Measurements from ENCODE around the gene KCNIP4.

The KCNIP4 gene

DNA sequence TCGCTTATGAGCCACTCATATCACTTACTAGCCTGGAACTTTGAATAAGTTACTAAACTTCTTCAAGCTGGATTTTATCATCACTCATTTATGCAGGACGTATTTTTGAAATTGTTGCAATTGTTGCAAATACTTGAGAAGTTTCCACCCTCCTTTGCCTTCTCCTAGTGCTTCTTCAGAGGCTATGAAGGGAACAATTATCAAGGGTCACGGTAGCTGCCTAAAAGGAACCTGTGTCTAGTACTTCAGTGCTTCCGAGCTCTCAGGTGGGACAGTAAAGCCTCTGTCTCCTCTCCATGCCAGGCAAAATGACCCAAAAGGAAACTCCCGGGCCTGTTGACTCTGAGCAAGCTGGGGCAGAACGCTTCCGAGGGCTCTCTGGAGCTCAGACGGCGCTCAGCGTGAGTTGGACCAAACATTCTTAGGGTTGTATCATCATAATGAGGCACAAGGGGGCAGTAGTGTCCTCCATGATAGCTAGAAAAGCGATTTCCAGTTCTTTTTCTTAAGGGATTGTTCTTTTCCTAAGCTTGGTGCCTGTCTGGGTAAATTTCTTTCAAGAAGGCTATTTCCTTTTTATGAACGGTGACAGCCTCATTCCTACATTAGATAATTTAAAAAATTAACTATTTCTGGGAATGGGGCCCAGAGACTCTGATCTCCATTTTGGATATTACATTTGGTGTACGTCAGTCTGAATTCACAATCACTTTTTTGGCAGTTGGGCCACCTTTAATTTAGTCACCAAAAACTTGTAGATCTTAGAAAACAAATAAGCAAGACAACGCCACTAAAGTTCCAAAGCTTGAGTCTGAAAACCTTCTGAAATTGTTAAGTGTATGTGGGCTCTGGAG is 1175.2 kb downstream of the KCNIP4 start:
- no peak overlapping the region for H3K4me3 ChIP-seq (ENCODE audit: low read length, poor library complexity, severe bottlenecking)
- H3K4me2 ChIP-seq (ENCODE audit: low read depth, low read length, poor library complexity, severe bottlenecking), result no peak overlapping the region
- peak overlapping the region; percentile 72; the same call in 1 of the 2 replicates for H2AFZ ChIP-seq (ENCODE audit: low read length)

GRCh38 chr4:20764366-20764992 is 1184.1 kb downstream of the KCNIP4 start:
- Histone ChIP-seq H3K4me2 (ENCODE audit: low read depth, low read length, poor library complexity, severe bottlenecking) (no peak overlapping the region), H3K9ac (ENCODE audit: low read depth, low read length, poor library complexity, severe bottlenecking) (no peak overlapping the region), H3K27me3 (ENCODE audit: insufficient read depth, low read length, poor library complexity, severe bottlenecking) (no peaks in the 10 kb centered on the region), H3K9me3 (ENCODE audit: insufficient read depth, low read depth, low read length) (no peaks in the 10 kb centered on the region), H3K4me3 (ENCODE audit: low read length, poor library complexity, severe bottlenecking) (no peak overlapping the region), H3K79me2 (ENCODE audit: insufficient read depth, low read length) (no peaks in the 10 kb centered on the region), H3F3A (ENCODE audit: low read depth) (no peaks in the 10 kb centered on the region), H2AFZ (ENCODE audit: low read length) (no peak overlapping the region), H3K4me1 (ENCODE audit: insufficient read depth, low read length, poor library complexity, severe bottlenecking) (no peaks in the 10 kb centered on the region), H3K9me2 (replicated peaks; ENCODE audit: low read depth, low read length) (no peaks in the 10 kb centered on the region), H3K36me3 (ENCODE audit: insufficient read depth, low read length) (no peaks in the 10 kb centered on the region), H4K20me1 (ENCODE audit: insufficient read depth, low read length, poor library complexity, severe bottlenecking) (no peaks in the 10 kb centered on the region)
- no peak for TF ChIP-seq CTCF (conservative IDR thresholded peaks at IDR 0.05; ENCODE audit: low read length)
- TF ChIP-seq EZH2phosphoT487 (IDR thresholded peaks at IDR 0.05; ENCODE audit: borderline replicate concordance), result no peak

More for the DNA sequence above, 1175.2 kb downstream of the KCNIP4 start:
- Histone ChIP-seq H3K9me2 (replicated peaks; ENCODE audit: low read depth, low read length) (no peaks in the 10 kb centered on the region), H3K4me1 (ENCODE audit: insufficient read depth, low read length, poor library complexity, severe bottlenecking) (no peaks in the 10 kb centered on the region), H3K9ac (ENCODE audit: low read depth, low read length, poor library complexity, severe bottlenecking) (no peak overlapping the region), H3K79me2 (ENCODE audit: insufficient read depth, low read length) (no peaks in the 10 kb centered on the region), H4K20me1 (ENCODE audit: insufficient read depth, low read length, poor library complexity, severe bottlenecking) (no peaks in the 10 kb centered on the region), H3F3A (ENCODE audit: low read depth) (no peaks in the 10 kb centered on the region), H3K36me3 (ENCODE audit: insufficient read depth, low read length) (no peaks in the 10 kb centered on the region), H3K9me3 (ENCODE audit: insufficient read depth, low read depth, low read length) (no peaks in the 10 kb centered on the region), H3K27me3 (ENCODE audit: insufficient read depth, low read length, poor library complexity, severe bottlenecking) (no peaks in the 10 kb centered on the region)
- TF ChIP-seq CTCF (conservative IDR thresholded peaks at IDR 0.05; ENCODE audit: low read length), result peak; percentile 76
- no peak for TF ChIP-seq EZH2phosphoT487 (IDR thresholded peaks at IDR 0.05; ENCODE audit: borderline replicate concordance)

DNA sequence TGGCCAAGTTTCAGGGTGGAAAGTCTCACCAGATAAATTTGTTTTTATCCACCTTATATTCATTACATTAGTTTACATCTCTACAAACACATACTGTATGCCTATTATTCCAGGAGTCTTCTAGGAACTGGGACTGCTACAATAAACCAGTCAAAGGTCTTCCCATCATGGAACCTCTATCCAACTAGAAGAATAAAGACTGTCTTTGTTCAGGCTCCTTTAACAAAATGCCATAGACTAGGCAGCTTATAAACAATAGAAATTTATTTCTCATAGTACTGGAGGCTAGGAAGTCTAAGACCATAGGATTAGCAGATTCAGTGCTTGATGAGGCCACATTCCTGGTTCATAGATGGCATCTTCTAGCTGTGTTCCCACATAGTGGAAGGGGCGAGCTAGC is 1186.7 kb downstream of the KCNIP4 start:
- H4K20me1 ChIP-seq (ENCODE audit: insufficient read depth, low read length, poor library complexity, severe bottlenecking), result no peaks in the 10 kb centered on the region
- no peaks in the 10 kb centered on the region for H3K27me3 ChIP-seq (ENCODE audit: insufficient read depth, low read length, poor library complexity, severe bottlenecking)
- no peaks in the 10 kb centered on the region for H3F3A ChIP-seq (ENCODE audit: low read depth)
- H3K9ac ChIP-seq (ENCODE audit: low read depth, low read length, poor library complexity, severe bottlenecking), result no peak overlapping the region
- no peaks in the 10 kb centered on the region for H3K9me3 ChIP-seq (ENCODE audit: insufficient read depth, low read depth, low read length)
- H3K36me3 ChIP-seq (ENCODE audit: insufficient read depth, low read length), result no peaks in the 10 kb centered on the region
- H3K4me2 ChIP-seq (ENCODE audit: low read depth, low read length, poor library complexity, severe bottlenecking), result no peak overlapping the region
- no peaks in the 10 kb centered on the region for H3K9me2 ChIP-seq (replicated peaks; ENCODE audit: low read depth, low read length)
- H3K4me1 ChIP-seq (ENCODE audit: insufficient read depth, low read length, poor library complexity, severe bottlenecking), result no peaks in the 10 kb centered on the region
- no peaks in the 10 kb centered on the region for H3K79me2 ChIP-seq (ENCODE audit: insufficient read depth, low read length)
- TF ChIP-seq EZH2phosphoT487 (IDR thresholded peaks at IDR 0.05; ENCODE audit: borderline replicate concordance) (no peak), CTCF (conservative IDR thresholded peaks at IDR 0.05; ENCODE audit: low read length) (no peak)
- no peak overlapping the region for H3K4me3 ChIP-seq (ENCODE audit: low read length, poor library complexity, severe bottlenecking)
- no peak overlapping the region for H2AFZ ChIP-seq (ENCODE audit: low read length)
